Measurements from ENCODE around the gene CCL7.
"Not testable (repeated sequence)": the region's sequence is repeated elsewhere in the genome, so short reads cannot be mapped to it uniquely, and the experiment has no call there.

CCL7 gene

DNA sequence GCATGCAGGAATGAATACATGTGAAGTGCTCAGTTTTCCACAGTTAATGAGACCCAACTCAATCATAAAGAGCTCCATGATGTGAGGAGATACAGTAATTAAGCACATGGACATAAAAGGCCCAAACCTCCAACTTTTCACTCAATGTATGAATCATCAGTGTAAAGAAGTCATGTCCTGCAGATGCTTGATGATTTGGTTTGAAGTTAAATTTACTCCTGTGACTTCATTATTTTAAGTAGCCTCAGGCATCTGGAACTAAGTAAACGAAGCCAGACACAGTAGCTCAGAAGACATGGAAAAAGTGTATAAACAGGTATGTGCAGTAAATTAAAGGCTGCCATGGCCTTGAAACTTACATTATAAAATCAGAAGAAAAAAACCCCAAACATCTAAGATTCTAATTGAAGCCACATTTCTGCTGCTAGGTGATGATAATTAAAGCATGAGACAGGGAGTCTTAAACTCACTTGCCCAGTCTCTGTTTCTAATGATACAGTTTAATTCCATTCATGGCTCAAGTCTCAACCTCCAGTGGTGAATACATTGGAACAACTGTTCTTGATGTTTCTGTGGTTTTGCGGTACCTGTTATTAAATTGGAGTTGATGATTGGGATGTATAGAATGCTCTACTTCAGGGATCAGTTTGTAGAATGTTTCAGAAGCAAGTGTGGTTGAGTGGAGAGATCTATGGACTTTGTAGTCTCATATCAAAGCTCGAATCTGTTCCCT lies 43.8 kb upstream of the CCL7 start:
- peaks cover 4% of the 10 kb centered on the region for H3K36me3 Mint-ChIP-seq (ENCODE audit: low read depth)
- peaks cover 25% of the 10 kb centered on the region for H3K9me3 Mint-ChIP-seq
- TF ChIP-seq, protein P1, sequence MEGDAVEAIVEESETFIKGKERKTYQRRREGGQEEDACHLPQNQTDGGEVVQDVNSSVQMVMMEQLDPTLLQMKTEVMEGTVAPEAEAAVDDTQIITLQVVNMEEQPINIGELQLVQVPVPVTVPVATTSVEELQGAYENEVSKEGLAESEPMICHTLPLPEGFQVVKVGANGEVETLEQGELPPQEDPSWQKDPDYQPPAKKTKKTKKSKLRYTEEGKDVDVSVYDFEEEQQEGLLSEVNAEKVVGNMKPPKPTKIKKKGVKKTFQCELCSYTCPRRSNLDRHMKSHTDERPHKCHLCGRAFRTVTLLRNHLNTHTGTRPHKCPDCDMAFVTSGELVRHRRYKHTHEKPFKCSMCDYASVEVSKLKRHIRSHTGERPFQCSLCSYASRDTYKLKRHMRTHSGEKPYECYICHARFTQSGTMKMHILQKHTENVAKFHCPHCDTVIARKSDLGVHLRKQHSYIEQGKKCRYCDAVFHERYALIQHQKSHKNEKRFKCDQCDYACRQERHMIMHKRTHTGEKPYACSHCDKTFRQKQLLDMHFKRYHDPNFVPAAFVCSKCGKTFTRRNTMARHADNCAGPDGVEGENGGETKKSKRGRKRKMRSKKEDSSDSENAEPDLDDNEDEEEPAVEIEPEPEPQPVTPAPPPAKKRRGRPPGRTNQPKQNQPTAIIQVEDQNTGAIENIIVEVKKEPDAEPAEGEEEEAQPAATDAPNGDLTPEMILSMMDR (IDR thresholded peaks at IDR 0.05) = no peak
- no peak overlapping the region for H3K27ac Mint-ChIP-seq
- no peaks in the 10 kb centered on the region for H3K4me1 Mint-ChIP-seq
- H3K27me3 Mint-ChIP-seq (ENCODE audit: low read depth, poor library complexity) = peaks cover 3% of the 10 kb centered on the region
- DNase-seq = no peak
- H3K4me3 Mint-ChIP-seq = no peak overlapping the region

DNA sequence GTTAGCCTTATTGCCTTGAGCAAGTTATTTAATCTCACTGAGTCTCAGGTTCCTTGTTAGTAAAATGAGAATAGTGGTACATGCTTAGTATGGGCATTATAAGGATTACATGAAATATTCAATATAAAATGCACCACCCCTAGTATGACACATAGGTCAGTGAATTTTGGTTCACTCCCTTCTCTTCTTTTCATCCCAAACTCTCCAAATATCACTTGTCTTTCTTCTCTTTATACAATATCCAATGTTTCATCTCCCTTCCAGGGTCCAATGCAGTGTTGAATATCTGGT lies 43.3 kb upstream of the CCL7 start:
- Mint-ChIP-seq H3K36me3 (ENCODE audit: low read depth) (peaks cover 4% of the 10 kb centered on the region), H3K4me3 (no peak overlapping the region), H3K4me1 (no peaks in the 10 kb centered on the region), H3K9me3 (peaks cover 27% of the 10 kb centered on the region), H3K27me3 (ENCODE audit: low read depth, poor library complexity) (peaks cover 3% of the 10 kb centered on the region), H3K27ac (no peak overlapping the region)
- TF ChIP-seq, protein P1 (IDR thresholded peaks at IDR 0.05) = no peak
- no peak for DNase-seq

DNA sequence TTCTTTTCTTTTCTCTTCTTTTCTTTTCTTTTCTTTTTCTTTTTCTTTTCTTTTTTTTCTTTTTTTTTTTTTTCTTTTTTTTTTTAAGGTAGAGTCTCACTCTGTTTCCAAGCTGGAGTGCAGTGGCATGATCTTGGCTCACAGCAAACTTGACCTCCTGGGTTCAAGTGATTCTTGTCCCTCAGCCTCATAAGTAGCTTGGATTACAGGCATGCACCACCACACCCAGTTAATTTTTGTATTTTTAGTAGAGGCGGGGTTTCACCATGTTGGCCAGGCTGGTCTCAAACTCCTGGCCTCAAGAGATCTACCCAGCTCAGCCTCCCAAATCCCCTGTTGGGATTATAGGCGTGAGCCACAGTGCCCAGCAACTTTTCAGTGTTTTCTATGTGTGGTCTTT lies 42.7 kb upstream of the CCL7 start:
- not testable (repeated sequence) for H3K36me3 Mint-ChIP-seq (ENCODE audit: low read depth); H3K27ac Mint-ChIP-seq; H3K27me3 Mint-ChIP-seq (ENCODE audit: low read depth, poor library complexity); H3K4me1 Mint-ChIP-seq; DNase-seq; H3K4me3 Mint-ChIP-seq
- peaks cover 27% of the 10 kb centered on the region for H3K9me3 Mint-ChIP-seq

DNA sequence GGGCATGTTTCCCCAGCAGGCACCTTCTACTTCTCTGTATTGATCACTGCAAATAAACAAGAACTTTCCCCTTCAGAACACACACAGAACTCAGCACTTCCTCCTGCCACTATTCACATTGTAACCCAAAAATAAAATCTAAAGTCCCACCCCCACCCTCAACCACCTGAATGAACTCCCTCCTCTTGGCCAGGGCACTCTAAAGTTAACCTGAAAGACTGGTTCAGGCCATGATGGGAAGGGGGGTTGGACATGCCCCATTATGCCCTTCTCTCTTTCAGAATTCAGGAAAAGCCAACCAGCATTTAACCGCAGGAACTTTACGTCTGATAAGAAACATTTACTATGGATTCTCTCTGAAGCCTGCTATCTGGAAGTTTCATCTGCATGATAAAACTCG lies 42.3 kb upstream of the CCL7 start:
- DNase-seq = no peak
- peaks cover 4% of the 10 kb centered on the region for H3K36me3 Mint-ChIP-seq (ENCODE audit: low read depth)
- no peaks in the 10 kb centered on the region for H3K4me1 Mint-ChIP-seq
- no peak overlapping the region for H3K4me3 Mint-ChIP-seq
- peaks cover 27% of the 10 kb centered on the region for H3K9me3 Mint-ChIP-seq
- TF ChIP-seq, protein P1 (IDR thresholded peaks at IDR 0.05) = no peak
- no peak overlapping the region for H3K27ac Mint-ChIP-seq
- H3K27me3 Mint-ChIP-seq (ENCODE audit: low read depth, poor library complexity) = peaks cover 3% of the 10 kb centered on the region

DNA sequence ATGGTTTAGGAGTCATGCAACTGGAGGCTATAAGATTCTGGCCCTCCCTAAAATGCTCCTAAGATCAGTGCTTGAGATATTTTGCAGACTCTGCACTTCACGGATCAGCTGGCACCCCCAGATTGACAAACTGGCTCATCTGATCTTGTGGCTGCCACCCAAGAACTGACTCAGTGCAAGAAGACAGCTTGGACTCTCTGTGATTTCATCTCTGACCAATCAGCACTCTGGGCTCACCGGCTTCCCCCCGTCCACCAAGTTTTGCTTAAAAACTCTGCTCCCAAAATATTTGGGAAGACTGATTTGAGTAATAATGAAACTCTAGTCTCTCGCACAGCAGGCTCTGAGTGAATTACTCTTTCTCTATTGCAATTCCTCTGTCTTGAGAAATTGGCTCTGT lies 41.2 kb upstream of the CCL7 start:
- H3K9me3 Mint-ChIP-seq = peaks cover 27% of the 10 kb centered on the region
- no peak overlapping the region for H3K4me3 Mint-ChIP-seq
- peaks cover 3% of the 10 kb centered on the region for H3K27me3 Mint-ChIP-seq (ENCODE audit: low read depth, poor library complexity)
- H3K4me1 Mint-ChIP-seq = peaks cover 4% of the 10 kb centered on the region
- TF ChIP-seq, protein P1 (IDR thresholded peaks at IDR 0.05) = no peak
- peaks cover 4% of the 10 kb centered on the region for H3K36me3 Mint-ChIP-seq (ENCODE audit: low read depth)
- no peak overlapping the region for H3K27ac Mint-ChIP-seq
- DNase-seq = no peak

DNA sequence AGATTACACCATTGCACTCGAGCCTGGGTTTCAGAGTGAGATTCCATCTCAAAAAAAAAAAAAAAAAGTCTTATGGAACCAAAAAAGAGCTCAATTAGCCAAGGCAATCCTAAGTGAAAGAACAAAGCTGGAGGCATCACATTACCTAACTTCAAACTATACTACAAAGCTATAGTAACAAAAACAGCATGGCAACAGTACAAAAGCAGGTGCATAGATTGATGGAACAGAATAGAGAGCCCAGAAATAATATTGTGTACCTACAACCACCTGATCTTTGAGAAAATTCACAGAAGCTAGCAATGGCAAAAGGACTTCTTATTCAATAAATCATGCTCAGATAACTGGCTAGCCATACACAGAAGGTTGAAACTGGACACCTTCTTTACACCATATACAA lies 39.7 kb upstream of the CCL7 start:
- Mint-ChIP-seq H3K36me3 (ENCODE audit: low read depth) (peaks cover 4% of the 10 kb centered on the region), H3K9me3 (peaks cover 27% of the 10 kb centered on the region), H3K27me3 (ENCODE audit: low read depth, poor library complexity) (peaks cover 3% of the 10 kb centered on the region), H3K4me1 (peaks cover 19% of the 10 kb centered on the region), H3K27ac (no peak overlapping the region), H3K4me3 (no peak overlapping the region)
- DNase-seq = no peak
- TF ChIP-seq, protein P1 (IDR thresholded peaks at IDR 0.05) = no peak
